SK-N-SH (cell line): ENCODE measurements around the gene OSCAR.

Experiments
- CTCF ChIP-seq: fragments of 200-600 bp; sonication (generic); IDR thresholded peaks from 2 replicates; pipeline ENCODE4 v1.6.1; 2017; ENCODE audit warnings: antibody characterized with exemption, mild to moderate bottlenecking, moderate library complexity
- ELF1 ChIP-seq: IDR thresholded peaks from 2 replicates; pipeline ENCODE4 v1.4.0; 2012
- EP300 ChIP-seq, 2 experiments: IDR thresholded peaks; 2 replicates each; pipeline versions ENCODE4 v1.4.0 to v1.6.1; 2012; ENCODE audit warnings: borderline replicate concordance in 1 of 2, low read depth in 1 of 2, low read length in 1 of 2
- EZH2phosphoT487 ChIP-seq: fragments of 200-600 bp; sonication (generic); IDR thresholded peaks from 2 replicates; pipeline ENCODE4 v1.6.1; 2017; ENCODE audit warnings: low read depth, mixed run types, mild to moderate bottlenecking, antibody characterized with exemption, moderate library complexity, borderline replicate concordance
- MAX ChIP-seq: IDR thresholded peaks from 2 replicates; pipeline ENCODE4 v1.4.0; 2012; ENCODE audit warnings: low read depth
- RAD21 ChIP-seq: IDR thresholded peaks from 2 replicates; pipeline ENCODE4 v1.6.1; 2012; ENCODE audit warnings: mild to moderate bottlenecking, low read length
- SIN3A ChIP-seq: IDR thresholded peaks from 2 replicates; pipeline ENCODE4 v1.6.1; 2012; ENCODE audit warnings: low read depth, mild to moderate bottlenecking, low read length, moderate library complexity, borderline replicate concordance
- TAF1 ChIP-seq: IDR thresholded peaks from 2 replicates; pipeline ENCODE4 v1.6.1; 2012; ENCODE audit warnings: low read depth, mild to moderate bottlenecking, low read length, moderate library complexity, borderline replicate concordance
- TF ChIP-seq, protein P1 (sequence below): IDR thresholded peaks from 2 replicates; pipeline ENCODE4; 2012

- no peak for TF ChIP-seq EZH2phosphoT487
- TF ChIP-seq EP300 (IDR thresholded peaks at IDR 0.05; ENCODE audit: borderline replicate concordance in 1 of 2, low read depth in 1 of 2, low read length in 1 of 2), result no peak
- TF ChIP-seq, protein P1, sequence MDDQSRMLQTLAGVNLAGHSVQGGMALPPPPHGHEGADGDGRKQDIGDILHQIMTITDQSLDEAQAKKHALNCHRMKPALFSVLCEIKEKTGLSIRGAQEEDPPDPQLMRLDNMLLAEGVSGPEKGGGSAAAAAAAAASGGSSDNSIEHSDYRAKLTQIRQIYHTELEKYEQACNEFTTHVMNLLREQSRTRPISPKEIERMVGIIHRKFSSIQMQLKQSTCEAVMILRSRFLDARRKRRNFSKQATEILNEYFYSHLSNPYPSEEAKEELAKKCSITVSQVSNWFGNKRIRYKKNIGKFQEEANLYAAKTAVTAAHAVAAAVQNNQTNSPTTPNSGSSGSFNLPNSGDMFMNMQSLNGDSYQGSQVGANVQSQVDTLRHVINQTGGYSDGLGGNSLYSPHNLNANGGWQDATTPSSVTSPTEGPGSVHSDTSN, result no peak
- no peak for TF ChIP-seq MAX
- no peak for TF ChIP-seq CTCF
- TF ChIP-seq TAF1, result no peak
- no peak for TF ChIP-seq ELF1
- TF ChIP-seq RAD21, result no peak
- no peak for TF ChIP-seq SIN3A
Observed at GRCh38 chr19:54104998-54105715, 4.6 kb upstream of the OSCAR start.
